H1 (cell line): Measurements from ENCODE around the gene TPM1. TPM values are rescaled to one million over a fixed set of nuclear protein-coding genes. Genes with fewer than 3 reads are reported as not detected.

Experiments used
- CTCF ChIA-PET: fragments of 300-600 bp; sonication (Branson Sonifier 250); formaldehyde crosslinking; loops from one replicate; lab custom pipeline; 2021; ENCODE audit not compliant: partially characterized antibody; lab: Charles Lee
- POLR2A ChIA-PET: fragments of 300-600 bp; sonication (Branson Sonifier 250); formaldehyde crosslinking; loops from one replicate; lab custom pipeline; 2021; ENCODE audit warnings: inconsistent platforms; ENCODE audit not compliant: partially characterized antibody; lab: Charles Lee
- DNase-seq, 2 experiments: peaks; one replicate each; pipeline versions ENCODE4 v3.0.0 to v3.0.0-alpha.2; 2010 to 2022; ENCODE audit warnings: low spot score in 2 of 2, low read depth in 1 of 2, mixed read lengths in 1 of 2
- FAIRE-seq: peaks from 2 replicates; lab custom pipeline; 2011; peaks lifted over from hg19 to GRCh38; lab: Jason Lieb, UNC
- H2AFZ ChIP-seq: 2 replicates; pipeline ENCODE4 v1.8.1; 2012; ENCODE audit warnings: low read length, inconsistent platforms
- H2AK5ac ChIP-seq: 2 replicates; pipeline ENCODE4 v1.6.1; 2013; ENCODE audit warnings: low read depth, low read length
- H2BK120ac ChIP-seq: replicated peaks from 2 replicates; pipeline ENCODE3; 2013; ENCODE audit warnings: low read depth, low read length, inconsistent platforms
- H2BK12ac ChIP-seq: 2 replicates; pipeline ENCODE4 v1.6.1; 2013; ENCODE audit warnings: low read depth, low read length
- H2BK15ac ChIP-seq: 2 replicates; pipeline ENCODE4 v1.6.1; 2013; ENCODE audit warnings: low read length
- H2BK20ac ChIP-seq: 2 replicates; pipeline ENCODE4 v1.6.1; 2013; ENCODE audit warnings: low read length
- H2BK5ac ChIP-seq: 2 replicates; pipeline ENCODE4 v1.6.1; 2013; ENCODE audit warnings: low read depth, low read length
- H3K14ac ChIP-seq: 2 replicates; pipeline ENCODE4 v1.6.1; 2013; ENCODE audit warnings: inconsistent platforms; ENCODE audit not compliant: insufficient read length
- H3K18ac ChIP-seq: 2 replicates; pipeline ENCODE4 v1.6.1; 2013; ENCODE audit warnings: low read length; ENCODE audit errors: extremely low read depth
- H3K23ac ChIP-seq: 2 replicates; pipeline ENCODE4 v1.6.1; 2013; ENCODE audit warnings: inconsistent platforms; ENCODE audit not compliant: insufficient read length
- H3K23me2 ChIP-seq: 2 replicates; pipeline ENCODE4 v1.6.1; 2013; ENCODE audit warnings: low read depth, low read length
- H3K27ac ChIP-seq: 2 replicates; pipeline ENCODE4 v1.6.1; 2011; ENCODE audit warnings: low read depth, low read length, inconsistent platforms
- H3K27me3 ChIP-seq, 4 experiments: replicated peaks in 1 of 4; 1 replicate in 1 of 4; 2 replicates in 3 of 4; pipeline versions ENCODE4 v1.6.1 to v1.8.1; 2011 to 2013; ENCODE audit warnings: low read length in 3 of 4, mild to moderate bottlenecking in 3 of 4, inconsistent platforms in 2 of 4, mixed read lengths in 2 of 4, moderate library complexity in 1 of 4; ENCODE audit not compliant: control insufficient read depth in 3 of 4, insufficient read depth in 3 of 4; ENCODE audit errors: extremely low read depth in 1 of 4
- H3K36me3 ChIP-seq, 4 experiments: 2 replicates each; pipeline versions ENCODE4 v1.6.1 to v1.8.1; 2011 to 2013; ENCODE audit warnings: mild to moderate bottlenecking in 4 of 4, low read length in 3 of 4, moderate library complexity in 2 of 4, control low read depth in 1 of 4, inconsistent platforms in 1 of 4; ENCODE audit not compliant: insufficient read depth in 4 of 4, control insufficient read depth in 2 of 4
- H3K4ac ChIP-seq: replicated peaks from 2 replicates; pipeline ENCODE3; 2013; ENCODE audit warnings: low read length, low read depth, mixed read lengths, inconsistent platforms; ENCODE audit not compliant: insufficient read length
- H3K4me1 ChIP-seq, 4 experiments: replicated peaks in 1 of 4; 1 replicate in 1 of 4; 2 replicates in 3 of 4; pipeline versions ENCODE4 v1.6.1 to v1.8.1; 2011 to 2013; ENCODE audit warnings: low read length in 3 of 4, inconsistent platforms in 2 of 4, mixed read lengths in 1 of 4; ENCODE audit not compliant: insufficient read depth in 4 of 4, control insufficient read depth in 3 of 4
- H3K4me2 ChIP-seq, 2 experiments: 2 replicates each; pipeline versions ENCODE4 v1.6.1 to v1.8.1; 2011 to 2013; ENCODE audit warnings: low read depth in 2 of 2, low read length in 2 of 2, control low read depth in 1 of 2, inconsistent platforms in 1 of 2, mild to moderate bottlenecking in 1 of 2; ENCODE audit not compliant: insufficient read depth in 1 of 2
- H3K4me3 ChIP-seq, 4 experiments: fragments of 200-600, 300-600 bp in 1 of 4; sonication (generic), shearing (Covaris generic), sonication (Bioruptor Twin) in 1 of 4; 2 replicates each; pipeline versions ENCODE4 v1.5.1 to v1.8.1; 2011 to 2016; ENCODE audit warnings: low read length in 4 of 4, low read depth in 3 of 4, control low read depth in 2 of 4, inconsistent platforms in 2 of 4, mild to moderate bottlenecking in 2 of 4, mixed read lengths in 1 of 4, moderate library complexity in 1 of 4; ENCODE audit not compliant: insufficient read depth in 2 of 4; ENCODE audit errors: extremely low read depth in 1 of 4
- H3K56ac ChIP-seq: replicated peaks from 2 replicates; pipeline ENCODE3; 2013; ENCODE audit warnings: low read depth, mild to moderate bottlenecking, mixed read lengths, low read length, inconsistent platforms; ENCODE audit not compliant: insufficient read length
- H3K79me1 ChIP-seq: 2 replicates; pipeline ENCODE4 v1.6.1; 2013; ENCODE audit warnings: low read depth, low read length, control low read depth
- H3K79me2 ChIP-seq, 2 experiments: 2 replicates each; pipeline versions ENCODE4 v1.6.1 to v1.8.1; 2012 to 2013; ENCODE audit warnings: low read length in 2 of 2, mild to moderate bottlenecking in 2 of 2, inconsistent platforms in 1 of 2; ENCODE audit not compliant: insufficient read depth in 2 of 2, control insufficient read depth in 1 of 2
- H3K9ac ChIP-seq, 4 experiments: replicated peaks in 1 of 4; 1 replicate in 1 of 4; 2 replicates in 3 of 4; pipeline versions ENCODE4 v1.6.1 to v1.8.1; 2011 to 2013; ENCODE audit warnings: low read depth in 3 of 4, low read length in 3 of 4, control low read depth in 2 of 4, mild to moderate bottlenecking in 2 of 4, moderate library complexity in 2 of 4, inconsistent platforms in 1 of 4; ENCODE audit errors: extremely low read depth in 1 of 4
- H3K9me3 ChIP-seq, 2 experiments: 2 replicates each; pipeline versions ENCODE4 v1.6.1 to v1.8.1; 2012 to 2013; ENCODE audit warnings: mild to moderate bottlenecking in 2 of 2, moderate library complexity in 2 of 2, control low read depth in 1 of 2, inconsistent platforms in 1 of 2, low read depth in 1 of 2, low read length in 1 of 2, mixed read lengths in 1 of 2; ENCODE audit not compliant: insufficient read depth in 2 of 2
- H4K20me1 ChIP-seq, 2 experiments: replicated peaks in 1 of 2; 2 replicates each; pipeline versions ENCODE3 to v1.8.1; 2011 to 2013; ENCODE audit warnings: inconsistent platforms in 2 of 2, low read length in 2 of 2, mild to moderate bottlenecking in 1 of 2; ENCODE audit not compliant: insufficient read depth in 2 of 2, control insufficient read depth in 1 of 2
- H4K5ac ChIP-seq: 2 replicates; pipeline ENCODE4 v1.6.1; 2013; ENCODE audit warnings: low read length, low read depth, mixed read lengths, inconsistent platforms; ENCODE audit not compliant: insufficient read length
- H4K8ac ChIP-seq: 2 replicates; pipeline ENCODE4 v1.8.0; 2013; ENCODE audit warnings: mild to moderate bottlenecking, moderate library complexity, low read length, inconsistent platforms; ENCODE audit not compliant: insufficient read depth; ENCODE audit errors: extremely low read depth
- H4K91ac ChIP-seq: replicated peaks from 2 replicates; pipeline ENCODE3; 2013; ENCODE audit warnings: low read length, mixed read lengths, inconsistent platforms; ENCODE audit not compliant: insufficient read length
- EGR1 ChIP-seq: IDR thresholded peaks from 2 replicates; pipeline ENCODE4 v1.6.1; 2011; ENCODE audit warnings: low read depth, low read length, borderline replicate concordance
- GABPA ChIP-seq: IDR thresholded peaks from 2 replicates; pipeline ENCODE4 v1.6.1; 2011; ENCODE audit warnings: mild to moderate bottlenecking, low read length, moderate library complexity, borderline replicate concordance; ENCODE audit not compliant: insufficient read depth
- RNF2 ChIP-seq: fragments of 200-900, 300-1000 bp; sonication (generic); IDR thresholded peaks from 2 replicates; pipeline ENCODE4 v1.7.1; 2016; ENCODE audit warnings: borderline replicate concordance, low read depth, mild to moderate bottlenecking, antibody characterized with exemption, low read length; ENCODE audit not compliant: poor library complexity, severe bottlenecking; ENCODE audit errors: missing control alignments
- TEAD4 ChIP-seq: IDR thresholded peaks from 2 replicates; pipeline ENCODE4 v1.6.1; 2012; ENCODE audit warnings: low read depth, low read length, inconsistent platforms, mixed read lengths
- WGBS, 2 experiments: shearing (Covaris generic) in 1 of 2; methylation state at CpG; one replicate each; pipeline versions ENCODE4 v1.1.6 to v1.1.7; 2013 to 2015; ENCODE audit warnings: low lambda C conversion rate in 2 of 2, mixed read lengths in 2 of 2, inconsistent platforms in 1 of 2, low coverage in 1 of 2, missing lambda C conversion rate in 1 of 2; ENCODE audit not compliant: insufficient replicate concordance in 2 of 2, insufficient coverage in 1 of 2, insufficient read length in 1 of 2; ENCODE audit errors: extremely low coverage in 1 of 2, missing lambda C conversion rate in 1 of 2; 5-methylcytosine and 5-hydroxymethylcytosine counted together
- polyA plus RNA-seq, 7 experiments: library from polyadenylated mRNA; depleted of rRNA in 3 of 7; stranded (reverse) in 5 of 7; unstranded in 2 of 7; fragments of >200 nt in 5 of 7; fragments of 200-250 nt in 2 of 7; gene quantifications; 1 replicate in 5 of 7; 2 replicates in 1 of 7; 4 replicates in 1 of 7; pipeline versions ENCODE4 v1.2.1 to v1.2.3, GENCODE V29; 2011 to 2013; ENCODE audit warnings: missing spikeins in 2 of 7, mixed read lengths in 2 of 7
- total RNA-seq: library from RNA; stranded (reverse); fragmentation: NEBNext Ultra II Directional; extraction: Animal tissue kit (Norgen Biotek cat#: 25700); gene quantifications from 2 replicates; pipeline ENCODE4 v1.2.1, GENCODE V29; 2021
- TF ChIP-seq, protein P1 (sequence below): IDR thresholded peaks from 2 replicates; pipeline ENCODE4 v1.6.1; 2012; ENCODE audit warnings: inconsistent platforms

The TPM1 gene
- total and polyA plus RNA-seq, 2 of the 8 experiments (the other 6 are each of a cell fraction or from before 2014, with no cell fraction given) = 258 to 579 TPM

- H3K18ac ChIP-seq = no peak overlapping the region
- H4K5ac ChIP-seq = peak overlapping the region; percentile 20
- no peaks in the 10 kb centered on the region for H3K79me2 ChIP-seq
- H3K79me1 ChIP-seq = no peaks in the 10 kb centered on the region
- H2BK120ac ChIP-seq = no peak overlapping the region
- no peak overlapping the region for H3K9ac ChIP-seq
- no peaks in the 10 kb centered on the region for H3K36me3 ChIP-seq
- H3K4ac ChIP-seq = no peak overlapping the region
- H3K4me2 ChIP-seq = peak overlapping the region; percentile 0 to 28; a peak in 2 of 4 replicates
- H4K8ac ChIP-seq = no peak overlapping the region
- ChIA-PET POLR2A (interaction anchor here (0.6 to 18.5 kb wide), 6 partner anchors 15 to 45 kb away, joined by 3 to 325 read pairs (median 11); partner anchors contain the start of gene TPM1), CTCF (interaction anchor here (0.7 to 5.1 kb wide), 9 partner anchors 12 to 848 kb away, joined by 3 to 32 read pairs (median 4); no protein-coding TSS in a partner anchor)
- peak overlapping the region; percentile 13 for H4K91ac ChIP-seq
- no peak overlapping the region for H3K56ac ChIP-seq
- 0 out of 2 replicates have a peak overlapping the region, but pooled peaks have one; percentile 25 for H2AK5ac ChIP-seq
- H3K4me1 ChIP-seq = peaks cover 4 to 19% (median 13%) of the 10 kb centered on the region in 4 experiments; a peak in 5 of 7 replicates
- H3K4me3 ChIP-seq = no peak overlapping the region
- 0 out of 2 replicates have a peak overlapping the region, but pooled peaks have one; percentile 75 for H2BK15ac ChIP-seq
- peak overlapping the region; percentile 53 for H2BK5ac ChIP-seq
- H2BK20ac ChIP-seq = peak overlapping the region; percentile 94; the same call in 1 of the 2 replicates
- no peaks in the 10 kb centered on the region for H4K20me1 ChIP-seq
- no peak for FAIRE-seq
- no peak overlapping the region; the same call in 1 of the 2 replicates for H2AFZ ChIP-seq
- H2BK12ac ChIP-seq = peak overlapping the region; percentile 82; the same call in 1 of the 2 replicates
- H3K9me3 ChIP-seq = no peaks in the 10 kb centered on the region
- no peaks in the 10 kb centered on the region for H3K23me2 ChIP-seq
- WGBS, 2 experiments = 68% methylated on average over 6 of the region's 6 CpGs; no CpG with 5 or more reads in 1 of the 2 experiments
- no peak overlapping the region for H3K27ac ChIP-seq
- H3K27me3 ChIP-seq = no peaks in the 10 kb centered on the region
- no peak overlapping the region for H3K23ac ChIP-seq
- peak in 1 of 2 experiments; percentile 44 for DNase-seq
- H3K14ac ChIP-seq = no peak overlapping the region
- TF ChIP-seq EGR1 (no peak), GABPA (no peak), RNF2 (no peak), TEAD4 (peak; percentile 15; the same call in 1 of the 2 replicates)
- TF ChIP-seq, protein P1, sequence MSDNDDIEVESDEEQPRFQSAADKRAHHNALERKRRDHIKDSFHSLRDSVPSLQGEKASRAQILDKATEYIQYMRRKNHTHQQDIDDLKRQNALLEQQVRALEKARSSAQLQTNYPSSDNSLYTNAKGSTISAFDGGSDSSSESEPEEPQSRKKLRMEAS = 0 out of 2 replicates have a peak, but pooled peaks have one; percentile 11
These were observed 46.9 kb downstream of the TPM1 start for GRCh38 chr15:63089260-63090043.
